Duodenal mucosa (tissue), 2 donors: ENCODE measurements around the gene ADAMTSL3.

Experiments used
- H3K27ac ChIP-seq: one replicate; pipeline ENCODE4 v1.7.0; 2013; ENCODE audit warnings: low read depth, low read length
- H3K27me3 ChIP-seq, 2 donors: one replicate each; pipeline ENCODE4 v1.7.0; 2013; ENCODE audit warnings: low read length in 2 of 2, control low read depth in 1 of 2; ENCODE audit not compliant: insufficient read depth in 2 of 2, control insufficient read depth in 1 of 2
- H3K36me3 ChIP-seq, 2 donors: one replicate each; pipeline ENCODE4 v1.7.0; 2013; ENCODE audit warnings: low read length in 2 of 2, control low read depth in 1 of 2; ENCODE audit not compliant: insufficient read depth in 2 of 2, control insufficient read depth in 1 of 2
- H3K4me1 ChIP-seq, 2 donors: one replicate each; pipeline ENCODE4 v1.7.0; 2013; ENCODE audit warnings: low read length in 2 of 2, control low read depth in 1 of 2; ENCODE audit not compliant: insufficient read depth in 2 of 2, control insufficient read depth in 1 of 2
- H3K4me3 ChIP-seq, 2 donors: one replicate each; pipeline ENCODE4 v1.7.0; 2013; ENCODE audit warnings: low read length in 2 of 2, low read depth in 1 of 2
- H3K9ac ChIP-seq, 2 donors: one replicate each; pipeline ENCODE4 v1.7.0; 2013; ENCODE audit warnings: low read length in 2 of 2, low read depth in 1 of 2
- H3K9me3 ChIP-seq, 2 donors: one replicate each; pipeline ENCODE4 v1.7.0; 2013; ENCODE audit warnings: low read length in 2 of 2, control low read depth in 1 of 2; ENCODE audit not compliant: control insufficient read depth in 1 of 2

The ADAMTSL3 gene

GRCh38 chr15:83905556-83906273 lies 251.8 kb downstream of the ADAMTSL3 start:
- H3K27ac ChIP-seq = no peak overlapping the region

DNA sequence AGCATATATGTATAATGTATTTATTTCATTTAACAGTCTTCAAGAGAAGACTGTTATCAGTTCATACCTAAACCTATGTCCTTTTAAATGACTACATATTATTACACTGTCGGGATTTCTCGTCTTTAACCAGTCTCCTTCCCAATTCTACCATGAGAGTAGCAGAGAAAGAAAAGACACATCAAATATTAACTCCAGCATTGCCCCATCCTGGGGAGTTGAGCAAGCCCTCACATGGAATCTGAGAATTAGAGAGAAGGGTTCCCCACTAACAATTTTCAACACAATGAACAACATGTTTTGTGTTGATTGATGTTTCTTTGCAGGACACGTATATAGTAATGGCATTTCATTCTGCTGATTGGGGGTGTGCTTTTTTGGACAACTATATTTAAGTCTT lies 257.4 kb downstream of the ADAMTSL3 start:
- Histone ChIP-seq H3K4me3 (no peak overlapping the region), H3K27me3 (no peaks in the 10 kb centered on the region), H3K9me3 (peaks cover 0 to 5% of the 10 kb centered on the region in 2 donors), H3K36me3 (no peaks in the 10 kb centered on the region), H3K4me1 (no peaks in the 10 kb centered on the region), H3K9ac (no peak overlapping the region), H3K27ac (no peak overlapping the region)

More at GRCh38 chr15:83905556-83906273, 251.8 kb downstream of the ADAMTSL3 start:
- Histone ChIP-seq H3K4me1 (no peaks in the 10 kb centered on the region), H3K36me3 (no peaks in the 10 kb centered on the region), H3K27me3 (no peaks in the 10 kb centered on the region), H3K4me3 (no peak overlapping the region), H3K9me3 (peaks cover 0 to 5% of the 10 kb centered on the region in 2 donors), H3K9ac (no peak overlapping the region)

DNA sequence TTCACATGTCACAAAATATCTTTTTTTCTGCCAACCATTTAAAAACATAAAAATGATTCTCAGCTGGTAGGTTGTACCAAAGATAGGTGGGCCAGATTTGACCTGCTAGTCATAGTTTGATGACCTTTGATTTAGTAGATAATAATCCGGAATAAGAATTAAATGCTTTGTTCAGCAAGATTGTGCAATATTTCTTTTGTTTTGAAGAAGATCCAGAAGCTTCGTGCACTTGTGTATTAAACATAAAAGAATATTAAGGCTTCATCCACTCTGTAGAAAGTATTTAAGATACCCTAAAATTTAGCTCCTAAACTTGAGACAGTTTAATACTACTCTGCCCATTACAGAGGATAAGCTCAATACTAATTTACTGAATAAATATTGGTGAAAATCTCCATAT lies 258.4 kb downstream of the ADAMTSL3 start:
- H3K9ac ChIP-seq = no peak overlapping the region
- H3K27ac ChIP-seq = no peak overlapping the region
- peaks cover 0 to 5% of the 10 kb centered on the region in 2 donors for H3K9me3 ChIP-seq
- no peaks in the 10 kb centered on the region for H3K4me1 ChIP-seq
- H3K27me3 ChIP-seq = no peaks in the 10 kb centered on the region
- no peaks in the 10 kb centered on the region for H3K36me3 ChIP-seq
- H3K4me3 ChIP-seq = no peak overlapping the region

DNA sequence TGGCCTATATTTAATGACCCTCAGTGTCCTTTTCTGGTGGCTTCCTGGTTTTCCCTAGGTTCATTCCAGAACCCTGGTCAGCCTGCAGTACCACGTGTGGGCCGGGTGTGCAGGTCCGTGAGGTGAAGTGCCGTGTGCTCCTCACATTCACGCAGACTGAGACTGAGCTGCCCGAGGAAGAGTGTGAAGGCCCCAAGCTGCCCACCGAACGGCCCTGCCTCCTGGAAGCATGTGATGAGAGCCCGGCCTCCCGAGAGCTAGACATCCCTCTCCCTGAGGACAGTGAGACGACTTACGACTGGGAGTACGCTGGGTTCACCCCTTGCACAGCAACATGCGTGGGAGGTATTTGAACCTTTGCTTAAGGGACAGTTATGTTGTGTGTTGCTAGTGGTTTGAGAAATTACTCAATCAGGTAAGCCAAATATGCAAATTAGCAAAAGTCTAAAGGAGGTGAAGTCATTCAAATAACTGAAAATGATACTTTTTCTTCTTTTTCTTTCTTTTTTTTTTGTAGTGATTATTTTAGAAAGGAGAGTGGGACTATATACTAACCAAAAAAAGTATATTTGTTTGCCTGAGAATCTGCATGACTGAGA lies 259.2 kb downstream of the ADAMTSL3 start:
- Histone ChIP-seq H3K9me3 (peaks cover 0 to 5% of the 10 kb centered on the region in 2 donors), H3K4me1 (no peaks in the 10 kb centered on the region), H3K4me3 (no peak overlapping the region), H3K9ac (no peak overlapping the region), H3K27ac (no peak overlapping the region), H3K36me3 (no peaks in the 10 kb centered on the region), H3K27me3 (no peaks in the 10 kb centered on the region)

GRCh38 chr15:83914906-83915305 lies 261.0 kb downstream of the ADAMTSL3 start:
- H3K27me3 ChIP-seq = no peaks in the 10 kb centered on the region
- no peaks in the 10 kb centered on the region for H3K36me3 ChIP-seq
- no peaks in the 10 kb centered on the region for H3K4me1 ChIP-seq
- no peak overlapping the region for H3K9ac ChIP-seq
- no peak overlapping the region for H3K27ac ChIP-seq
- no peaks in the 10 kb centered on the region for H3K9me3 ChIP-seq
- H3K4me3 ChIP-seq = no peak overlapping the region

DNA sequence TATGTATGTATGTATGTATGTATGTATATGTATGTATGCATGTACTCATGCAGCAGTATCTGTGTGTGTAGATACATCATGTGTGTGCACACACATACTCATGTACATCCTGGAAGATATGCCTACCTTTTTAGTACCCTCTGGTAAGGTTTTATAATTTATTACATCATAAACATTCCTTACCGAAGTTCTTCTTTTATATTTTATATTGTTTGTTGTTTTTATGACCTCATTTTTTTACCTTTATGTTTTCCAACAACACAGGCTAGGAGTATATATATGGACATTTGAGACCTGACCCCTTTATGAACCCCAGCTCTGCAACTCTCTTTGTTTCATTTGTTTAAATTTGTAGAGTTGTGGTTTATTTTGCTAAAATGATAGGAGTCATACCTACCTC lies 263.5 kb downstream of the ADAMTSL3 start:
- Histone ChIP-seq H3K9ac (no peak overlapping the region), H3K36me3 (no peaks in the 10 kb centered on the region), H3K9me3 (no peaks in the 10 kb centered on the region), H3K4me3 (no peak overlapping the region), H3K4me1 (no peaks in the 10 kb centered on the region), H3K27ac (no peak overlapping the region), H3K27me3 (no peaks in the 10 kb centered on the region)

DNA sequence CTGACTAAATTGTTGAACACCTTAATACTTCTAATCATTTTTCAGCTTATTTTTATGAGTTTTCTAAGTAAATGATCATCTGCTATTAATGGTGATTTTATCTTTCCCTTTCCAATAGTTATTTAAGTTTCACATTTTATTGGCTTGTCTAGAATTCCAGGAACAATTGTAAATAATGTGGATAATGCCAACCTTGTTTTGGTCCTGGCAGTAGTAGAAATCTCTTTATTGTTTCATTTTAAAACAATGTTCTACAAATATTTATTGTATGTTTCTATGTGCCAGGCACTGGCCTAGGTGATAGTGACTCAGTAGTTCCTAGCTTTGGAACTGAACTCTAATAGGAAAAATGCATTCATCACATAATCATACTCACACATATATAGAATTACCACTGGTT lies 264.1 kb downstream of the ADAMTSL3 start:
- Histone ChIP-seq H3K9ac (no peak overlapping the region), H3K9me3 (no peaks in the 10 kb centered on the region), H3K4me1 (no peaks in the 10 kb centered on the region), H3K36me3 (no peaks in the 10 kb centered on the region), H3K27ac (no peak overlapping the region), H3K27me3 (no peaks in the 10 kb centered on the region), H3K4me3 (no peak overlapping the region)

GRCh38 chr15:83919319-83919830 lies 265.5 kb downstream of the ADAMTSL3 start:
- H3K27ac ChIP-seq = no peak overlapping the region

DNA sequence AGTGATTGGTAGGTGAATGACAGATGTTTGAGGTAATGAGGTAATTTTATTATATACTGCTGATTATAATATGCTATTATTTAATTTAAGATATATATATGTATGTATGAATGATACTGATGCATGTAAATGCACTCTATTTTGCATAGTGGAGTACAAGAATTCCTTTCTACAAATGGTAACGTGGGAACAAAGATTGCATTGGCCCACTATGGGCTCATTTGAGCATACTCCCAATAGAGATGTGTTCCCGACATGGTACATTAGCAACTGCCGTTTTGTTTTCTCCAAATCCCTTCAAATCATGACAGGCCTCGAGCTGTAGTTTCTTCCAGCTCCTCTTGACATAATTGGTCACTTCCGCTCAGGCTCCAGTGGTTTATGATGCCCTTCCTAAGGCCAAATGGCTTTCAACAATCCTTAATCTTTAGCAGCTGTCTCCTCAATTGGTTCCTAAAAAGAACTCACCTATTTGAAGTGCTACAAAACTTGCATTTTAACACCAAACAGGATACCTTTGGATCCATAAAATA lies 266.1 kb downstream of the ADAMTSL3 start:
- Histone ChIP-seq H3K9me3 (no peaks in the 10 kb centered on the region), H3K4me3 (no peak overlapping the region), H3K27me3 (no peaks in the 10 kb centered on the region), H3K36me3 (no peaks in the 10 kb centered on the region), H3K27ac (no peak overlapping the region), H3K9ac (no peak overlapping the region), H3K4me1 (no peaks in the 10 kb centered on the region)

More at GRCh38 chr15:83919319-83919830, 265.5 kb downstream of the ADAMTSL3 start:
- H3K27me3 ChIP-seq = no peaks in the 10 kb centered on the region
- no peaks in the 10 kb centered on the region for H3K36me3 ChIP-seq
- H3K9me3 ChIP-seq = no peaks in the 10 kb centered on the region
- H3K4me1 ChIP-seq = no peaks in the 10 kb centered on the region
- H3K4me3 ChIP-seq = no peak overlapping the region
- H3K9ac ChIP-seq = no peak overlapping the region

DNA sequence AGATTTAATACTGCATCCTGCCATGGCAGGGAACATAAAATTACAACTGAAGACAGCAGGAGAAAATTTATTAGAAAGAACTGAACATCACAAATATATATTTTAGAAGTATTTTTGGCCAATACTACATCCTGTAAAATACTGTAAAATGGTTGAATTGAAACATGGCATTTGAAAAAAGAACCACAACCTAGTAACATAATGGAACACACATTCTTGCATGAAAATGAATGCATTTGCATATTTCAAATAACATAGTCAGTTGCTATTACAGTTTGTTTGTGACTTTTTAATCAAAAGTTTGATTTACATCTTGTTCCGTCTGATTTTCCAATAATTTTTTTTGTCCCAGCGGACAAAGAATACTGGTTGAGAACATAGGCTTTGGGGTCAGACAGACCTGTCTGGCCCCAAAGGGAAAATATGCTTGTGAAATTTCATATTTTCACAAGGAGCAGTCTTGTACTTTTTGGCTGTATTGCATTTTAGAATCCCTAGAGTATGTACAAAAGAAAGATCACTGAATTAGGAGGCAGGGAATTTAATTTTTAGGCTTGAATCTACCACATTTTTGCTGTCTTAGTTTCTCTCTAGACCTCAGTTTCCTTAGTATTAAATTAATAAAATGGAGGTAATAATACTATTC lies 268.8 kb downstream of the ADAMTSL3 start:
- Histone ChIP-seq H3K27me3 (no peaks in the 10 kb centered on the region), H3K4me3 (no peak overlapping the region), H3K4me1 (no peaks in the 10 kb centered on the region), H3K36me3 (no peaks in the 10 kb centered on the region), H3K9ac (no peak overlapping the region), H3K27ac (no peak overlapping the region), H3K9me3 (no peaks in the 10 kb centered on the region)
